Thoracic aorta (tissue), 2 donors: ENCODE results near the gene AMMECR1L. TPM values are rescaled to one million over a fixed set of nuclear protein-coding genes. Genes with fewer than 3 reads are reported as not detected.
"Not testable (repeated sequence)": the region's sequence is repeated elsewhere in the genome, so short reads cannot be mapped to it uniquely, and the experiment has no call there.

ENCODE experiments used
- ATAC-seq: fragments of 150-250 bp; one replicate; pipeline ENCODE4 v1.8.0; 2017; ENCODE audit warnings: low read depth; ENCODE audit not compliant: insufficient number of reproducible peaks, low FRiP score
- DNase-seq: peaks from one replicate; pipeline ENCODE4 v3.0.0-alpha.2; 2020; ENCODE audit warnings: low spot score
- H3K27ac ChIP-seq, 2 donors: fragments of 200-600 bp; sonication (generic); 1 replicate in 1 of 2; 2 replicates in 1 of 2; pipeline ENCODE4 v1.5.1; 2016; ENCODE audit warnings: mild to moderate bottlenecking in 2 of 2, moderate library complexity in 2 of 2
- H3K27me3 ChIP-seq: fragments of 200-600 bp; sonication (generic); replicated peaks from 2 replicates; pipeline ENCODE4 v1.6.0; 2016; ENCODE audit warnings: mild to moderate bottlenecking; ENCODE audit not compliant: insufficient read depth
- H3K36me3 ChIP-seq: fragments of 200-600 bp; sonication (generic); one replicate; pipeline ENCODE4 v1.5.1; 2016
- H3K4me1 ChIP-seq, 2 donors: fragments of 200-600 bp; sonication (generic); 1 replicate in 1 of 2; 2 replicates in 1 of 2; pipeline versions ENCODE4 v1.5.1 to v1.6.0; 2016; ENCODE audit warnings: low read depth in 2 of 2, mild to moderate bottlenecking in 1 of 2; ENCODE audit not compliant: control insufficient read depth in 1 of 2
- H3K4me3 ChIP-seq: fragments of 200-600 bp; sonication (generic); 2 replicates; pipeline ENCODE4 v1.5.1; 2016; ENCODE audit warnings: mild to moderate bottlenecking
- H3K9me3 ChIP-seq: fragments of 200-600 bp; sonication (generic); 2 replicates; pipeline ENCODE4 v1.5.1; 2016
- total RNA-seq, 2 donors: library from RNA; depleted of rRNA; stranded (reverse); fragments of >200 nt; gene quantifications; one replicate each; pipeline versions ENCODE4 v1.1.0 to v1.2.3, GENCODE V29; 2016
- TF ChIP-seq, protein P1 (sequence below): fragments of 200-600 bp; sonication (generic); IDR thresholded peaks from one replicate; pipeline ENCODE4 v1.5.1; 2019; ENCODE audit warnings: antibody characterized with exemption

Gene AMMECR1L
- total RNA-seq, 2 donors from 2014 or later = 6.6 to 18.6 TPM

DNA sequence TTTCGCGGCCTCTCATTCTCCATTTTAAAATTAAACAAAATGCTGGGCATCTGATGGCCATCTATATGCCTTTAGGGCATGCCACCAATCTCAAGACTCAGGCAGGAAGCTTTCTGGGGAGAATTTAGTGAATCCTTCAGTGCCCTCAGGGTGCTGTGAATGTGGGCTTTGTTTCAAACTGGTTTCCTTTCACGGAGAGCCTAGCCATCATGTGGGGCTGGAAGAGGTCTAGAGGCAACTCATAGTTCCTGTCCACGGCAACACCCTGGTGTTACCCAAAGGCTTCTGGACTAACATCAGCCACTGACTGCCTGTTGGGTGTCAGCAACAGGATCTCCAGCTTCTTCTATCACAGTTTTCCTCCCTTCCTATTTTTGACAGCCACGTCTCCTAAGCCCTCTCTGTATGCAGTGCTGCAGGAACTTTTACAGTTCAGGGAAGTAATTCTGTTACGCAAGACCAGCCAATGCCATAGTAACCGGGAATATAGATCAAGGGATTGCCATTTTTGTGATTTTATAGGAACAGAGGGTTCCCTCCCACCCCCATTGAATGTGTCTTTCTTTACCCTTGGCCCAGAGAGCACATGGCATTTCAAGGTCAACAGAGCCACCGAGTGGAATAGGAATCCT, 66.8 kb downstream of the AMMECR1L start:
- peaks cover 11% of the 10 kb centered on the region for H3K9me3 ChIP-seq
- H3K4me1 ChIP-seq = no peaks in the 10 kb centered on the region
- H3K36me3 ChIP-seq = no peaks in the 10 kb centered on the region
- TF ChIP-seq, protein P1, sequence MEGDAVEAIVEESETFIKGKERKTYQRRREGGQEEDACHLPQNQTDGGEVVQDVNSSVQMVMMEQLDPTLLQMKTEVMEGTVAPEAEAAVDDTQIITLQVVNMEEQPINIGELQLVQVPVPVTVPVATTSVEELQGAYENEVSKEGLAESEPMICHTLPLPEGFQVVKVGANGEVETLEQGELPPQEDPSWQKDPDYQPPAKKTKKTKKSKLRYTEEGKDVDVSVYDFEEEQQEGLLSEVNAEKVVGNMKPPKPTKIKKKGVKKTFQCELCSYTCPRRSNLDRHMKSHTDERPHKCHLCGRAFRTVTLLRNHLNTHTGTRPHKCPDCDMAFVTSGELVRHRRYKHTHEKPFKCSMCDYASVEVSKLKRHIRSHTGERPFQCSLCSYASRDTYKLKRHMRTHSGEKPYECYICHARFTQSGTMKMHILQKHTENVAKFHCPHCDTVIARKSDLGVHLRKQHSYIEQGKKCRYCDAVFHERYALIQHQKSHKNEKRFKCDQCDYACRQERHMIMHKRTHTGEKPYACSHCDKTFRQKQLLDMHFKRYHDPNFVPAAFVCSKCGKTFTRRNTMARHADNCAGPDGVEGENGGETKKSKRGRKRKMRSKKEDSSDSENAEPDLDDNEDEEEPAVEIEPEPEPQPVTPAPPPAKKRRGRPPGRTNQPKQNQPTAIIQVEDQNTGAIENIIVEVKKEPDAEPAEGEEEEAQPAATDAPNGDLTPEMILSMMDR = no peak
- ATAC-seq = no peak
- H3K27me3 ChIP-seq = no peaks in the 10 kb centered on the region
- H3K4me3 ChIP-seq = no peak overlapping the region
- no peak overlapping the region for H3K27ac ChIP-seq
- no peak for DNase-seq

DNA sequence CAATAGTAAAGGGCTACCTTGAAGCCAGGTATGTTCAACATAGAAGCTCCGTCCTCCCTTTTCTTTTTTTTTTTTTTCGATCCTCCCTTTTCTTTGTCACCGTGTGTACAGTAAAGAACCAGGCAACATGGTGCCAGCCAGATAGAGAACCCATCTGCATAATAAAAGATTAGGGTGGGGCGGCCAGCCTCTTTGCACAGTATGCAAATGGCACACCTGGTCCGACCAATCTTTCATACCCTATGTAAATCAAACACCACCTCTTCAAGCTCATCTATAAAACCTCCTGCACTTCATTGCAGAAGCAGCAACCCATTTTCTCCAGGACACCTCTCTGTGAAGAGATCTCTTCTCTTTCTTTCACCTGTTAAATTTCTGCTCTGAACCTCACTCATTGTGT, 67.5 kb downstream of the AMMECR1L start:
- ATAC-seq (no peak), DNase-seq (no peak)
- Histone ChIP-seq H3K36me3 (no peaks in the 10 kb centered on the region), H3K27me3 (no peaks in the 10 kb centered on the region), H3K4me1 (no peaks in the 10 kb centered on the region), H3K9me3 (peaks cover 11% of the 10 kb centered on the region), H3K27ac (no peak overlapping the region), H3K4me3 (no peak overlapping the region)
- TF ChIP-seq, protein P1 = no peak

GRCh38 chr2:127814677-127815076, 71.1 kb downstream of the AMMECR1L start:
- ATAC-seq (no peak), DNase-seq (no peak)
- Histone ChIP-seq H3K36me3 (no peaks in the 10 kb centered on the region), H3K27me3 (no peaks in the 10 kb centered on the region), H3K4me1 (peaks cover 2 to 3% of the 10 kb centered on the region in 2 donors), H3K4me3 (no peak overlapping the region), H3K9me3 (no peaks in the 10 kb centered on the region), H3K27ac (no peak overlapping the region)
- TF ChIP-seq, protein P1 = no peak

DNA sequence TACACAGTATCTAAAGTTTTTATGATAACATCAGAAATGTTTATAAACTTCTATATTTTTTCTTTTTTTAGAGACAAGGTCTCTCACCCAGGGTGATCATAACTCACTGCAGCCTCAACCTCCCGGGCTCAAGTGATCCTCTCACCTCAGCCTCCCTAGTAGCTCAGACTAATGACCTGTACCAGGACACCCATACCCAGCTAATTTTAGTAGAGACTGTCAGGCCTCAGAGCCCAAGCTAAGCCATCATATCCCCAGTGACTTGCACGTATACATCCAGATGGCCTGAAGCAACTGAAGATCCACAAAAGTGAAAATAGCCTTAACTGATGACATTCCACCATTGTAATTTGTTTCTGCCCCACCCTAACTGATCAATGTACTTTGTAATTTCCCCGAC, 73.3 kb downstream of the AMMECR1L start:
- ATAC-seq, H3K36me3 ChIP-seq, H3K27ac ChIP-seq: not testable (repeated sequence)

More for the DNA sequence above, 73.3 kb downstream of the AMMECR1L start:
- not testable (repeated sequence) for DNase-seq, H3K9me3 ChIP-seq, H3K27me3 ChIP-seq, H3K4me3 ChIP-seq
- peaks cover 16 to 25% of the 10 kb centered on the region in 2 donors for H3K4me1 ChIP-seq

Other genes starting within 250 kb of the AMMECR1L start
- gene GPR17, start 239.8 kb downstream of the AMMECR1L start, total RNA-seq = not detected
- gene LIMS2, start 210.4 kb downstream of the AMMECR1L start, total RNA-seq = 100 to 1,000 TPM; 177 to 246 TPM
- gene SFT2D3, start 184.5 kb downstream of the AMMECR1L start, total RNA-seq = 1 to 10 TPM; 7.1 to 9.5 TPM
- gene WDR33, start 74.8 kb downstream of the AMMECR1L start, total RNA-seq = 10 to 100 TPM; 34.9 to 55.6 TPM
- gene POLR2D, start 27.8 kb downstream of the AMMECR1L start, total RNA-seq = 10 to 100 TPM in 1 of 2 donors, 1 to 10 TPM in 1; 4.6 to 17.0 TPM
- gene SAP130, start 142.1 kb upstream of the AMMECR1L start, total RNA-seq = 10 to 100 TPM in 1 of 2 donors, 1 to 10 TPM in 1; 8.7 to 24.3 TPM
- 10 to 100 TPM; 71.3 to 86.2 TPM for gene UGGT1, start 205.2 kb upstream of the AMMECR1L start, total RNA-seq